IPS DF 19.7 (cell line): ENCODE results near the gene CLEC12A.
A peak's percentile ranks its signal among the peaks of the same experiment; 100 is the strongest.
"Not testable (repeated sequence)": the region's sequence is repeated elsewhere in the genome, so short reads cannot be mapped to it uniquely, and the experiment has no call there.

Experiments
- DNase-seq: peaks from one replicate; pipeline ENCODE4 v3.0.0-alpha.2; 2013; ENCODE audit warnings: low read depth, low spot score

The CLEC12A gene

GRCh38 chr12:9969673-9970072 lies 1.5 kb upstream of the CLEC12A start:
- DNase-seq, result no peak

GRCh38 chr12:9973949-9974348 lies 2.7 kb downstream of the CLEC12A start:
- no peak for DNase-seq

- not testable (repeated sequence) for DNase-seq
Measured at GRCh38 chr12:9974731-9975130, 3.5 kb downstream of the CLEC12A start.

GRCh38 chr12:9975614-9976013 lies 4.4 kb downstream of the CLEC12A start:
- no peak for DNase-seq

GRCh38 chr12:9976626-9977025 lies 5.4 kb downstream of the CLEC12A start:
- DNase-seq, result not testable (repeated sequence)

GRCh38 chr12:9977916-9978315 lies 6.7 kb downstream of the CLEC12A start:
- DNase-seq, result no peak

- DNase-seq, result no peak
Measured at GRCh38 chr12:9980126-9980525, 8.9 kb downstream of the CLEC12A start.

GRCh38 chr12:9991876-9992275 lies 20.7 kb downstream of the CLEC12A start:
- DNase-seq, result no peak

GRCh38 chr12:9992296-9992695 lies 21.1 kb downstream of the CLEC12A start:
- no peak for DNase-seq

- no peak for DNase-seq
Measured at GRCh38 chr12:9999016-9999415, 27.8 kb downstream of the CLEC12A start, which contains the start of gene CLEC1B. Gene CLEC1B (minus strand): TSS chr12:9999121. CDS start chr12:9999100, 21 bp downstream.

- no peak for DNase-seq
Measured at GRCh38 chr12:10001171-10001776, 30.1 kb downstream of the CLEC12A start.

- DNase-seq, result no peak
Measured at GRCh38 chr12:10012630-10013330, 41.6 kb downstream of the CLEC12A start.

- no peak for DNase-seq
Measured at GRCh38 chr12:10015450-10015849, 44.2 kb downstream of the CLEC12A start.

- no peak for DNase-seq
Measured at GRCh38 chr12:10016881-10017280, 45.7 kb downstream of the CLEC12A start.

- DNase-seq, result no peak
Measured at GRCh38 chr12:10018386-10018785, 47.2 kb downstream of the CLEC12A start.

GRCh38 chr12:10021342-10021741 lies 50.1 kb downstream of the CLEC12A start:
- no peak for DNase-seq

- no peak for DNase-seq
Measured at GRCh38 chr12:10025236-10025635, 54.0 kb downstream of the CLEC12A start.

GRCh38 chr12:10026666-10027065 lies 55.5 kb downstream of the CLEC12A start:
- DNase-seq, result not testable (repeated sequence)

GRCh38 chr12:10027311-10027710 lies 56.1 kb downstream of the CLEC12A start:
- no peak for DNase-seq

GRCh38 chr12:10027721-10028120 lies 56.5 kb downstream of the CLEC12A start:
- DNase-seq, result no peak

- DNase-seq, result no peak
Measured at GRCh38 chr12:10030446-10030845, 59.2 kb downstream of the CLEC12A start, which contains the start of gene CLEC9A. Gene CLEC9A (plus strand): TSS chr12:10030682. CDS start chr12:10052688, 22,006 bp downstream.

GRCh38 chr12:10031321-10031720 lies 60.1 kb downstream of the CLEC12A start:
- no peak for DNase-seq

GRCh38 chr12:10031771-10032175 lies 60.6 kb downstream of the CLEC12A start:
- DNase-seq, result peak; percentile 71
